B cell (primary cell): ENCODE data around the gene NAA40. TPM values are rescaled to one million over a fixed set of nuclear protein-coding genes. Genes with fewer than 3 reads are reported as not detected.

ENCODE experiments used
- ATAC-seq: fragments of 200-7000 bp; cut with Tn5 transposase; one replicate; pipeline ENCODE4 v1.10.0; 2021; ENCODE audit warnings: low read depth, mild to moderate bottlenecking, moderate number of reproducible peaks, moderate library complexity
- CTCF ChIA-PET: fragments of 350-600 bp; sonication (Branson Sonifier 250); formaldehyde crosslinking; loops from one replicate; lab custom pipeline; 2021; ENCODE audit warnings: antibody characterized with exemption, inconsistent platforms; lab: Charles Lee
- POLR2A ChIA-PET: fragments of 350-600 bp; sonication (Branson Sonifier 250); formaldehyde crosslinking; loops from one replicate; lab custom pipeline; 2021; ENCODE audit warnings: antibody characterized with exemption; lab: Charles Lee
- DNase-seq: peaks from one replicate; pipeline ENCODE4 v3.0.0; 2013
- H2AFZ ChIP-seq: 2 replicates; pipeline ENCODE4 v1.6.1; 2012; ENCODE audit warnings: mild to moderate bottlenecking, low read depth, low read length; ENCODE audit not compliant: insufficient read depth, poor library complexity, severe bottlenecking
- H3K27ac ChIP-seq, 2 donors: 1 replicate in 1 of 2; 2 replicates in 1 of 2; pipeline ENCODE4 v1.5.1; 2012 to 2013; ENCODE audit warnings: low read length in 2 of 2, mild to moderate bottlenecking in 2 of 2, moderate library complexity in 1 of 2
- H3K27me3 ChIP-seq, 4 experiments: fragments of 200-600 bp in 1 of 4; sonication (generic) in 1 of 4; replicated peaks in 1 of 4; 1 replicate in 2 of 4; 2 replicates in 2 of 4; pipeline versions ENCODE4 v1.6.1 to v1.7.0; 2013 to 2016; ENCODE audit warnings: low read length in 3 of 4, mild to moderate bottlenecking in 2 of 4, mixed read lengths in 1 of 4, moderate library complexity in 1 of 4; ENCODE audit not compliant: insufficient read depth in 4 of 4, control insufficient read depth in 3 of 4; ENCODE audit errors: control extremely low read depth in 1 of 4
- H3K36me3 ChIP-seq, 2 experiments: replicated peaks in 1 of 2; 1 replicate in 1 of 2; 2 replicates in 1 of 2; pipeline versions ENCODE4 v1.6.1 to v1.7.1; 2013; ENCODE audit warnings: low read length in 1 of 2; ENCODE audit not compliant: insufficient read depth in 2 of 2, control insufficient read depth in 1 of 2; ENCODE audit errors: control extremely low read depth in 1 of 2, extremely low read depth in 1 of 2
- H3K4me1 ChIP-seq, 2 donors: fragments of 200-600 bp in 1 of 2; sonication (generic) in 1 of 2; 1 replicate in 1 of 2; 2 replicates in 1 of 2; pipeline versions ENCODE4 v1.5.1 to v1.6.1; 2013 to 2017; ENCODE audit warnings: low read length in 2 of 2; ENCODE audit not compliant: control insufficient read depth in 2 of 2, insufficient read depth in 2 of 2
- H3K4me2 ChIP-seq: replicated peaks from 2 replicates; pipeline ENCODE3; 2012; ENCODE audit warnings: mild to moderate bottlenecking, low read depth, low read length; ENCODE audit not compliant: poor library complexity, severe bottlenecking
- H3K4me3 ChIP-seq, 5 experiments: fragments of 200-600 bp in 1 of 5; sonication (generic) in 1 of 5; 1 replicate in 3 of 5; 2 replicates in 2 of 5; pipeline versions ENCODE4 v1.5.1 to v1.7.0; 2011 to 2016; ENCODE audit warnings: low read length in 4 of 5, mild to moderate bottlenecking in 4 of 5, low read depth in 2 of 5, control low read depth in 1 of 5, moderate library complexity in 1 of 5; ENCODE audit not compliant: insufficient read depth in 1 of 5; ENCODE audit errors: control extremely low read depth in 1 of 5, extremely low read depth in 1 of 5
- H3K79me2 ChIP-seq: fragments of 200-600 bp; sonication (generic); one replicate; pipeline ENCODE4 v1.6.0; 2016; ENCODE audit warnings: low read length; ENCODE audit not compliant: control insufficient read depth, insufficient read depth
- H3K9ac ChIP-seq: fragments of 200-600 bp; sonication (generic); 2 replicates; pipeline ENCODE4 v1.6.1; 2017; ENCODE audit warnings: mild to moderate bottlenecking, low read length, moderate library complexity
- H3K9me3 ChIP-seq, 3 donors: one replicate each; pipeline versions ENCODE4 v1.6.1 to v1.7.1; 2013; ENCODE audit warnings: low read length in 2 of 3; ENCODE audit not compliant: control insufficient read depth in 2 of 3, insufficient read depth in 1 of 3; ENCODE audit errors: control extremely low read depth in 1 of 3
- H4K20me1 ChIP-seq: 2 replicates; pipeline ENCODE4 v1.6.0; 2012; ENCODE audit warnings: mild to moderate bottlenecking, low read length; ENCODE audit not compliant: insufficient read depth, control insufficient read depth, poor library complexity, severe bottlenecking
- H3K27ac Mint-ChIP-seq: one replicate; pipeline ENCODE4 v1.8.0; 2021; ENCODE audit warnings: mixed read lengths
- H3K27me3 Mint-ChIP-seq: one replicate; pipeline ENCODE4 v1.8.0; 2021; ENCODE audit warnings: mixed read lengths
- H3K4me1 Mint-ChIP-seq: one replicate; pipeline ENCODE4 v1.8.0; 2021; ENCODE audit warnings: mixed read lengths
- H3K4me3 Mint-ChIP-seq: one replicate; pipeline ENCODE4 v1.8.0; 2021; ENCODE audit warnings: mixed read lengths
- H3K9me3 Mint-ChIP-seq: one replicate; pipeline ENCODE4 v1.8.0; 2022; ENCODE audit warnings: mixed read lengths; ENCODE audit not compliant: insufficient read depth
- CTCF ChIP-seq: fragments of 200-600 bp; IDR thresholded peaks from one replicate; pipeline ENCODE4 v1.8.0; 2022; ENCODE audit warnings: antibody characterized with exemption, mild to moderate bottlenecking
- EZH2 ChIP-seq: IDR thresholded peaks from 2 replicates; pipeline ENCODE4 v1.6.1; 2012; ENCODE audit warnings: borderline replicate concordance, low read depth, mild to moderate bottlenecking, moderate library complexity, low read length; ENCODE audit not compliant: insufficient read depth, poor library complexity, severe bottlenecking
- WGBS: methylation state at CpG from one replicate; pipeline ENCODE4 v1.1.5; 2013; ENCODE audit warnings: missing lambda C conversion rate; ENCODE audit not compliant: insufficient coverage; 5-methylcytosine and 5-hydroxymethylcytosine counted together
- intact Hi-C: fragments of 100-400 bp; cut with micrococcal nuclease; formaldehyde crosslinking; loops from one replicate; pipeline ENCODE4 v1.10.0; 2022
- polyA plus RNA-seq: library from polyadenylated mRNA; depleted of rRNA; stranded (reverse); fragments of >200 nt; gene quantifications from 2 replicates; pipeline ENCODE4 v1.2.3, GENCODE V29; 2012
- total RNA-seq, 2 donors: library from RNA; stranded (reverse); fragments of 120-200 nt in 1 of 2; gene quantifications; 1 replicate in 1 of 2; 2 replicates in 1 of 2; pipeline versions ENCODE4 v1.2.3 to v1.2.4, GENCODE V29; 2013 to 2022

Gene NAA40
- total and polyA plus RNA-seq, 2 donors (not counting 1 experiment from before 2014, with no cell fraction given) = 41.3 to 47.7 TPM

DNA sequence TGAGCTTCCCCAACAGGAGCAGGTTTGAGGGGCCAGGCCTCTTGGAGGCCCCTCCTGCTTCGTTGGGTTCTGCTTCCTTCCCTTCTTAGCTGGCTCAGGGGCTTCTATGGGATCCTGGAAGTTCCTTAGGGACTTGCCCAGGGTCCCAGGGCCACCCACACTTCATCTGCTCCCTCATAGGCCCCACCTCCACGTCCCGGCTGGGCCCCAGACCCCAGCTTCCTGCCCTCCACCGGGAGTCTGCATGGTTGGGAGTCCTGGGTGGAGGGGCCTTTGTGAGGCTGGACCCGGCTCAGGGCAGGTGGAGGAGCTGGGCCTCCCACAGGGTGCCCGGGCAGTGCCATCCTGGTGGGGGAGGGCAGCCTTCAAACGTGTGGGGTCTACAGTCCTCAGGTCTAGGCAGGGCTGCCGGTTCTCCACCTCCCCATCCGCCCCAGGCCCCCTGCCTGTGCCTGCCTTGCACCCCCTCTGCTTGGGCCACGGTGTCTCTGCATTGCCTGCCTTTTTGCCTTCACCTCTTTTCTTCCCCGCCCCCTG, 59.1 kb downstream of the NAA40 start:
- peaks cover 4% of the 10 kb centered on the region for H3K27me3 Mint-ChIP-seq
- Histone ChIP-seq H2AFZ (no peak overlapping the region), H4K20me1 (peaks cover 66% of the 10 kb centered on the region), H3K79me2 (no peaks in the 10 kb centered on the region), H3K27ac (no peak overlapping the region), H3K36me3 (peaks cover 0 to 31% of the 10 kb centered on the region in 2 experiments), H3K4me3 (no peak overlapping the region), H3K27me3 (peaks cover 0 to 9% (median 3%) of the 10 kb centered on the region in 4 experiments), H3K9me3 (no peaks in the 10 kb centered on the region), H3K4me1 (peaks cover 21 to 26% of the 10 kb centered on the region in 2 donors), H3K4me2 (no peak overlapping the region), H3K9ac (no peak overlapping the region)
- no peaks in the 10 kb centered on the region for H3K9me3 Mint-ChIP-seq
- intact Hi-C loops = no loop called here
- DNase-seq (no peak), ATAC-seq (no peak)
- POLR2A ChIA-PET = interaction anchor here (0.5 kb wide), 1 partner anchor 210 kb away, joined by 3 read pairs; no protein-coding TSS in a partner anchor
- H3K27ac Mint-ChIP-seq = no peak overlapping the region
- peak overlapping the region; percentile 23 for H3K4me3 Mint-ChIP-seq
- WGBS = 86% methylated on average over 10 of the region's 11 CpGs
- CTCF ChIA-PET = interaction anchor here (1.3 kb wide), 1 partner anchor 307 kb away, joined by 3 read pairs; no protein-coding TSS in a partner anchor
- TF ChIP-seq CTCF (no peak), EZH2 (no peak)
- H3K4me1 Mint-ChIP-seq = peaks cover 16% of the 10 kb centered on the region
